GM12865 (cell line): ENCODE results near the gene GJC3.
"Not testable (repeated sequence)": the region's sequence is repeated elsewhere in the genome, so short reads cannot be mapped to it uniquely, and the experiment has no call there.

Experiments used
- DNase-seq: peaks from one replicate; pipeline ENCODE4 v3.0.0; 2010; ENCODE audit warnings: low read depth
- H3K4me3 ChIP-seq: 2 replicates; pipeline ENCODE4 v1.5.1; 2011; ENCODE audit warnings: mild to moderate bottlenecking, low read depth, low read length, control low read depth
- CTCF ChIP-seq: IDR thresholded peaks from 2 replicates; pipeline ENCODE4 v1.5.1; 2011; ENCODE audit warnings: low read length, control low read depth, low read depth, inconsistent platforms; ENCODE audit not compliant: insufficient read depth; ENCODE audit errors: missing control alignments

Gene GJC3, protein sequence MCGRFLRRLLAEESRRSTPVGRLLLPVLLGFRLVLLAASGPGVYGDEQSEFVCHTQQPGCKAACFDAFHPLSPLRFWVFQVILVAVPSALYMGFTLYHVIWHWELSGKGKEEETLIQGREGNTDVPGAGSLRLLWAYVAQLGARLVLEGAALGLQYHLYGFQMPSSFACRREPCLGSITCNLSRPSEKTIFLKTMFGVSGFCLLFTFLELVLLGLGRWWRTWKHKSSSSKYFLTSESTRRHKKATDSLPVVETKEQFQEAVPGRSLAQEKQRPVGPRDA

GRCh38 chr7:99928994-99929729 lies at the start of gene GJC3:
Gene GJC3 (minus strand): TSS chr7:99929620. CDS start chr7:99929620, 0 bp downstream.
- H3K4me3 ChIP-seq = peak within 1 kb of the TSS; percentile 46
- TF ChIP-seq CTCF = peak; percentile 33
- peak; percentile 55 for DNase-seq

DNA sequence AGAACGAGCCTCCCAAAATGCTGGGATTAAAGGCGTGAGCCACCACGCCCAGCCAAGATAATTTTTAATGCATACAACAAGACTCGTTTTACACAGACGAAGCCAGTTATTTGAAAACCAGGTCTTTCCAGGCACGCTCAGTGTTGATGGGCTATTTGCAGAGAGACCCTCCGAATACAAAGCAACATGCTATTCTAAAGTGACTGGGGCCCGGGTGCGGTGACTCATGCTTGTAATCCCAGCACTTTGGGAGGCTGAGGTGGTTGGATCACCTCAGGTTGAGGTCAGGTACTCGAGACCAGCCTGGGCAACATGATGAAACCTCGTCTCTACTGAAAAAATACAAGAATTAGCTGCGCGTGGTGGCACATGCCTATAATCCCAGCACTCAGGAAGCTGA lies 47.2 kb upstream of the GJC3 start:
- no peak overlapping the region for H3K4me3 ChIP-seq
- DNase-seq = no peak
- no peak for TF ChIP-seq CTCF

DNA sequence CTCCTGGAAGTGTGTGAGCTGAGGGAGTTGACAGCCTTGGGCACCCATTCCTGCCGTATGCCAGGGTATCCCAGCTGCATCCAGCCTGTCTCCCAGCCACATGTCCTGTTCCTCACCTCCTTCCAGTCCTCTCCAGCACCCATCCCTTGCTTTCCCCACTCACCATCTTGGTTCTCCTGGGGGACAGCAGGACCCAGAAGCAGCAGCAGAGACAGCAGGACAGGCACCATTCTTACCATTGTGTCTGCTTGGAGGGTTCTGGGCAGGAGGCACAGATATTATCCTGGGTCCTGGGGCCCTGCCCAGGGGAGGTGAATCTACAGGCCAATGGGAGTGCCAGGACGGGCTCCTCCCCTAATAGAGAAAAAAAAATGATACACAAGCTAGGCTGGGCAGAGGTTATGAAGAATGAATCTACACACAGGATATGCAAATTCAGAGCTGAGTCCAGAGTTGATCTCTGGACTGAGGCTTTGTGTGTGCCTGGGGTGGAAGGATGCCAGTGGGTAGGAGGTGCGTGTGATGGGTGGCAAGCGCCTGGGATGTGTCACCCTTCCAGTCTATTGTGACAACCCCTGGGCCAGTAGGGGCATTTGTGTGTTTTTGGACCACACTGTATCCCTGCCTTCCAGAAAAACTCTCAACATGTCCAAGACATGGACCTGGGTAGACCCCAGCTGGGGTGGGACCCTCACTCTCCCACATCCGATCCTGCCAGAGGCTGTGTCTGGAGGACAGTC lies 46.5 kb upstream of the GJC3 start, which contains the start of gene AZGP1:
Gene AZGP1 (minus strand): TSS at position 250 of the 740 bp plus-strand sequence. CDS start 11 bp downstream, at position 239.
- no peak for TF ChIP-seq CTCF
- no peak within 1 kb of the TSS for H3K4me3 ChIP-seq
- no peak for DNase-seq

GRCh38 chr7:99974681-99975080 lies 45.3 kb upstream of the GJC3 start:
- H3K4me3 ChIP-seq = no peak overlapping the region
- TF ChIP-seq CTCF = no peak
- DNase-seq = no peak

- not testable (repeated sequence) for H3K4me3 ChIP-seq, DNase-seq
Measured at GRCh38 chr7:99973817-99974216, 44.4 kb upstream of the GJC3 start.

DNA sequence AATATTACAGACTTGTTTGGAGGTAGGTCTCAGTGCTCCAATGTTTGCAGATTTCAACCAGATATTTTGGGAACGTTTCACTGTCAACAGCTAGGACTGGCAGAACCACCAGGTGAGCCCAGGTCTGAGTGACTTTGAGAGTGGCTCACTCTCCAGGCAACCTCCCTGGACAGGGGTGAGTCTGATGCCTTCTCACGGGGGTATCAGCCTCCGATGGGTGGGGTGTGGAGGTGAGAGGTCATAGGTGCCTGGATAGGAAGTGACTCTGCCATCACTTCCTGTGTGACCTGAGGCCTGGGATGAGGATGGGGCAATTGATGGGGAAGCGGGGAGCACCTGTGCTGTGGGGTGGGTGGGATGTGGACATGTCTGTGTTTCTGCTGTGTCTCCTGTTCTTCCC lies 41.8 kb upstream of the GJC3 start:
- H3K4me3 ChIP-seq = no peak overlapping the region
- no peak for TF ChIP-seq CTCF
- DNase-seq = no peak

DNA sequence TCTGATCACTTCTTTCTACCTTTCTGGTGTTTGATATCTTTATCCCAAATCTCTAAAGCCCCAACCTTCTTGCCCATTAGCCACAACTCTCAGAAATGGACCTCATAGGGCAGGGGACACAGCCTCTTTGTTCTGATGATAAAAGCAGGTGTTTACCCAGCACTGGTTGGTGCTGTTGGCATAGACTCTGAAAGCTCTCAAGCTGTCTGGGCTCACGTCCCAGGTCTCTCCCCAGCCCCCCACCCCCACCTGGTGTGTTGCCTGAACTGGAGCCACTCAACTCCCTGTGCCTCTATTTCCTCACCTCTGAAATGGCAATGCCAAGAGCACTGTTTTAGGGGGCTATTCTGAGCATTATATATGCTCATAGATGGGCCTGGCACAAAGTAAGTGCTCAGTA lies 40.4 kb upstream of the GJC3 start:
- not testable (repeated sequence) for H3K4me3 ChIP-seq, DNase-seq

- DNase-seq = no peak
- TF ChIP-seq CTCF = no peak
- H3K4me3 ChIP-seq = no peak overlapping the region
Measured at GRCh38 chr7:99969298-99969697, 39.9 kb upstream of the GJC3 start.
